Activated CD4-positive, alpha-beta T cell treated with anti-CD3 and anti-CD28 coated beads for 36 hours (primary cell): Measurements from ENCODE around the gene TBC1D22B. TPM values are rescaled to one million over a fixed set of nuclear protein-coding genes. Genes with fewer than 3 reads are reported as not detected.

Source experiments
- ATAC-seq: fragments of 200-7000 bp; cut with Tn5 transposase; one replicate; pipeline ENCODE4 v1.10.0; 2021; ENCODE audit warnings: mild to moderate bottlenecking, moderate library complexity
- CTCF ChIA-PET: fragments of 350-600 bp; sonication (Branson Sonifier 250); formaldehyde crosslinking; loops from one replicate; lab custom pipeline; 2021; ENCODE audit warnings: antibody characterized with exemption; lab: Charles Lee
- POLR2A ChIA-PET: fragments of 350-600 bp; sonication (Branson Sonifier 250); formaldehyde crosslinking; loops from one replicate; lab custom pipeline; 2021; ENCODE audit warnings: antibody characterized with exemption, inconsistent platforms; lab: Charles Lee
- DNase-seq: peaks from one replicate; pipeline ENCODE4 v3.0.0-alpha.2; 2020
- H3K27ac Mint-ChIP-seq: one replicate; pipeline ENCODE4 v1.8.0; 2021; ENCODE audit warnings: mixed read lengths
- H3K27me3 Mint-ChIP-seq: one replicate; pipeline ENCODE4 v1.8.0; 2021; ENCODE audit warnings: mixed read lengths
- H3K36me3 Mint-ChIP-seq: one replicate; pipeline ENCODE4 v1.8.0; 2021; ENCODE audit warnings: low read depth, mixed read lengths
- H3K4me1 Mint-ChIP-seq: one replicate; pipeline ENCODE4 v1.8.0; 2021; ENCODE audit warnings: mixed read lengths
- H3K4me3 Mint-ChIP-seq: one replicate; pipeline ENCODE4 v1.8.0; 2021; ENCODE audit warnings: mild to moderate bottlenecking, moderate library complexity, mixed read lengths
- H3K9me3 Mint-ChIP-seq: one replicate; pipeline ENCODE4 v1.8.0; 2021; ENCODE audit warnings: low read depth, mixed read lengths
- intact Hi-C, 2 experiments: fragments of 100-400 bp; cut with DNase I in 1 of 2; cut with micrococcal nuclease in 1 of 2; formaldehyde crosslinking; loops; one replicate each; pipeline versions ENCODE4 v1.14.2 to v1.15.1; 2022 to 2024; cut with DNase I, micrococcal nuclease
- total RNA-seq, 2 experiments: library from RNA; stranded (reverse); gene quantifications; one replicate each; pipeline ENCODE4 v1.2.3, GENCODE V29; 2021

The TBC1D22B gene
- 10 to 100 TPM; 14.9 to 17.0 TPM for total RNA-seq

- Mint-ChIP-seq H3K4me3 (peak within 1 kb of the TSS; percentile 74), H3K36me3 (peaks cover 10% of the 10 kb centered on the region), H3K9me3 (no peaks in the 10 kb centered on the region), H3K4me1 (peaks cover 45% of the 10 kb centered on the region), H3K27ac (peak within 1 kb of the TSS; percentile 94), H3K27me3 (no peaks in the 10 kb centered on the region)
- peak; percentile 99 for ATAC-seq
- ChIA-PET POLR2A (interaction anchor here (0.9 to 1.6 kb wide), 10 partner anchors 11 to 272 kb away, joined by 3 to 7 read pairs (median 4); partner anchors contain the start of gene MTCH1), CTCF (interaction anchor here (0.7 to 2.3 kb wide), 12 partner anchors 10 to 236 kb away, joined by 3 to 10 read pairs (median 4); no protein-coding TSS in a partner anchor)
- peak; percentile 98 for DNase-seq
- intact Hi-C loops = loop anchor here (1.0 to 5.0 kb wide), 7 partner anchors 18 to 561 kb away; partner anchors contain the start of genes CMTR1 (in 1 of the 2), MTCH1 (in 1 of the 2), PIM1 (in 1 of the 2) and ZFAND3 (in 1 of the 2)
Measured at GRCh38 chr6:37257634-37258404, at the start of gene TBC1D22B, which contains the start of gene TMEM217. Gene TBC1D22B, plus strand, starts transcription at chr6:37257772. Its CDS starts 146 bp downstream, at chr6:37257918. Gene TMEM217, minus strand, starts transcription at chr6:37258144. Its CDS starts 39,114 bp downstream, at chr6:37219030.

DNA sequence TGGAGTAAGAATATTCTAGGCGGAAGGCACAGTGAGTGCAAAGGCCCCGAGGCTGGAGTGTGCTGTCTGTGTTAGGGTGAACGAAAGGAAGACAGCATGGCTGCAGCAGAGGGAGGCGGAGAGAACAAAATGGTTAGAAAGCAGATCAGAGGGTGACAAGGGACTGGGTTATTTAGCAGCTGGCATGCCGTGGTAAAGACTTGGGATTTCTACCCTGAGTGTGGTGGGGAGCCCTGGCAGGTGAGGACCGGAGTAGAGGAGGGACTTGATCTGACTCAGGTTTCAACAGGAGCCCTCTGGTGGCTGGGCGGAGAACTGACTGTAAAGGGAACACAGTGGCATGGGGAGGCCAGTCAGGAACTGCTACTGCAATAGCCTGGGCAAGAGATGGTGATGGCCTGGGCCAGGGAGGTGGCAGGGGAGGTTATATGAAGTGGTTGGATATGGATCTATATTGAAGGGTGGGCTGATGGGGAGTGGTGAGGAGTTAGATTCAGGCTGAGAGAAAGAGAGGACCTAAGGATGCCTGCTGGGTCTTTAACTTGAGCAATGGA lies 49.6 kb upstream of the TBC1D22B start:
- peak overlapping the region; percentile 53 for H3K27ac Mint-ChIP-seq
- DNase-seq = peak; percentile 95
- intact Hi-C loops = loop anchor here (1.0 to 10.0 kb wide), 4 partner anchors 17 to 443 kb away; partner anchors contain the start of gene PPIL1 (in 1 of the 2)
- ChIA-PET CTCF (interaction anchor here (0.7 to 21.8 kb wide), 11 partner anchors 9 to 182 kb away, joined by 3 to 586 read pairs (median 13); partner anchors contain the start of gene PIM1), POLR2A (interaction anchor here (2.2 to 4.2 kb wide), 2 partner anchors 36 to 186 kb away, joined by 15 to 34 read pairs; no protein-coding TSS in a partner anchor)
- no peak overlapping the region for H3K4me3 Mint-ChIP-seq
- H3K36me3 Mint-ChIP-seq = no peaks in the 10 kb centered on the region
- no peaks in the 10 kb centered on the region for H3K27me3 Mint-ChIP-seq
- H3K4me1 Mint-ChIP-seq = peaks cover 67% of the 10 kb centered on the region
- H3K9me3 Mint-ChIP-seq = no peaks in the 10 kb centered on the region
- peak; percentile 73 for ATAC-seq

DNA sequence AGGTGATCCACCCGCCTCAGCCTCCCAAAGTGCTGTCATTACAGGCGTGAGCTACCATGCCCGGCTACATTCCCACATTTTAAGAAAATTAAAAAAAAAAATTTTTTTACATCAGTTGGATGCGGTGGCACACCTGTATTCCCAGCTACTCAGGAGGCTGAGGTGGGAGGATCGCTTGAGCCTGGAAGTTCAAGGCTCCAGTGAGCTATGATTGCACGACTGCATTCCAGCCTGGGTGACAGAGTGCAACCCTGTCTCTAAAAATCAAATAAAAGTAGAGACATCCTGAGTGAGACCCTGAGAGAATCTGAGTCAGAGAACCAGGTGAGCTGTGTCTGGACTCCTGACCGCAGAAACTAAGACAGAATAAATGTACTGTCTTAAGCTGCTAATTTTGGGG lies 48.8 kb upstream of the TBC1D22B start:
- Mint-ChIP-seq H3K4me1 (peaks cover 61% of the 10 kb centered on the region), H3K36me3 (no peaks in the 10 kb centered on the region), H3K27ac (no peak overlapping the region), H3K27me3 (no peaks in the 10 kb centered on the region), H3K9me3 (no peaks in the 10 kb centered on the region), H3K4me3 (no peak overlapping the region)
- ATAC-seq (no peak), DNase-seq (no peak)
- intact Hi-C loops = loop anchor here (1.0 to 10.0 kb wide), 4 partner anchors 36 to 444 kb away; partner anchors contain the start of gene PPIL1 (in 1 of the 2)
- ChIA-PET POLR2A (interaction anchor here (1.1 to 4.2 kb wide), 4 partner anchors 36 to 191 kb away, joined by 3 to 34 read pairs (median 10); no protein-coding TSS in a partner anchor), CTCF (interaction anchor here (0.6 to 21.8 kb wide), 28 partner anchors 11 to 1523 kb away, joined by 3 to 586 read pairs (median 6); partner anchors contain the start of genes C6orf89, PIM1 and PPIL1)

DNA sequence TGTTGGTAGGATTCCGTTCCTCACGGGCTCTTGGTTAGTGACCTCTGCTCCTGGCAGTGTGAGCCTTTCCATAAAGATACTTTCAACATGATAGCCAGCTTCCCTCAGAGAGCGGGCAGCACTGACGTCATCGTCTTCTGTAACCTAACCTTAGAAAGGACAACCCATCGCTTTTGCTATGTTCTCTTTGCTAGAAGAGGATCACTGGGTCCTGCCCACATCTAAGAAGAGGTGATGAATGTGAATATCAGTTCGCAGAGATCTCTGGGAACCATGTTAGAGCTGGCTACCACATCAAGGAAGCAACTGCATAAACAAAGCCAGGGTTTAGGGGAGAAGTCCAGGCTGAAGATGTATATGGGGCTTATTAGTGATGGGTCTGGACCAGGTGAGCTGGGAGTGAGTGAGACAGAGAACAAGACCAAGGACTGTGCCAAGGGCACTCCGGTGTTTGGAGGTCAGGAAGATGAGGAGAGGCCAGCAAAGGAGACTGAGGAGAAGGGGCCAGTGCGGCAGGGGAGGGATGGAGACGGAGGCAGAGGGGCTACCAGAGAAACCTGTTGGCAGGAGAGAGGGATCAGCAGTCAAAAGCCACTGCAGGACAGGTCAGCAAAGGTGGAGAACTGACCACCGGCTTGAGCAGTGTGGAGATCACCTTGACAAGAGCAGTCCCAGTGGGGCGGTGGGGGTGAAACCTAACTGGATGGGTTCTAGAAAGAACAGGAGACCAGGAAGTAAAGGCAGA lies 47.9 kb upstream of the TBC1D22B start:
- H3K4me1 Mint-ChIP-seq = peaks cover 54% of the 10 kb centered on the region
- no peaks in the 10 kb centered on the region for H3K9me3 Mint-ChIP-seq
- intact Hi-C loops = loop anchor here (1.0 to 10.0 kb wide), 8 partner anchors 37 to 445 kb away; partner anchors contain the start of genes C6orf89 (in 2 of the 2), MTCH1 (in 1 of the 2) and PPIL1 (in 1 of the 2)
- POLR2A ChIA-PET = interaction anchor here (1.0 to 4.2 kb wide), 6 partner anchors 15 to 192 kb away, joined by 3 to 34 read pairs (median 4); no protein-coding TSS in a partner anchor
- H3K36me3 Mint-ChIP-seq = no peaks in the 10 kb centered on the region
- H3K4me3 Mint-ChIP-seq = no peak overlapping the region
- CTCF ChIA-PET = interaction anchor here (0.6 to 21.8 kb wide), 43 partner anchors 8 to 1524 kb away, joined by 3 to 586 read pairs (median 4); partner anchors contain the start of genes C6orf89, PIM1 and PPIL1
- DNase-seq = peak; percentile 72
- H3K27ac Mint-ChIP-seq = peak overlapping the region; percentile 79
- peak; percentile 48 for ATAC-seq
- H3K27me3 Mint-ChIP-seq = no peaks in the 10 kb centered on the region

GRCh38 chr6:37210313-37210968 lies 47.1 kb upstream of the TBC1D22B start:
- peak; percentile 60 for ATAC-seq
- CTCF ChIA-PET = interaction anchor here (0.6 to 21.8 kb wide), 32 partner anchors 9 to 462 kb away, joined by 3 to 586 read pairs (median 4); partner anchors contain the start of genes C6orf89, PIM1 and PPIL1
- peak overlapping the region; percentile 79 for H3K27ac Mint-ChIP-seq
- no peaks in the 10 kb centered on the region for H3K36me3 Mint-ChIP-seq
- no peaks in the 10 kb centered on the region for H3K27me3 Mint-ChIP-seq
- intact Hi-C loops = loop anchor here (1.0 kb wide), 5 partner anchors 38 to 325 kb away; partner anchors contain the start of genes C6orf89 (in 2 of the 2) and MTCH1 (in 1 of the 2)
- POLR2A ChIA-PET = interaction anchor here (1.0 to 4.2 kb wide), 3 partner anchors 15 to 160 kb away, joined by 3 to 34 read pairs (median 3); no protein-coding TSS in a partner anchor
- no peaks in the 10 kb centered on the region for H3K9me3 Mint-ChIP-seq
- peak; percentile 82 for DNase-seq
- peaks cover 48% of the 10 kb centered on the region for H3K4me1 Mint-ChIP-seq
- no peak overlapping the region for H3K4me3 Mint-ChIP-seq

- Mint-ChIP-seq H3K9me3 (no peaks in the 10 kb centered on the region), H3K4me1 (peaks cover 31% of the 10 kb centered on the region), H3K4me3 (no peak overlapping the region), H3K27me3 (no peaks in the 10 kb centered on the region), H3K27ac (no peak overlapping the region), H3K36me3 (no peaks in the 10 kb centered on the region)
- ATAC-seq (no peak), DNase-seq (no peak)
- ChIA-PET CTCF (interaction anchor here (0.7 to 21.8 kb wide), 5 partner anchors 9 to 187 kb away, joined by 4 to 586 read pairs (median 5); partner anchors contain the start of gene PIM1), POLR2A (no interaction called here)
- intact Hi-C loops = no loop called here
Measured at GRCh38 chr6:37212268-37212667, 45.3 kb upstream of the TBC1D22B start.

GRCh38 chr6:37218061-37218460 lies 39.5 kb upstream of the TBC1D22B start:
- H3K27ac Mint-ChIP-seq = no peak overlapping the region

DNA sequence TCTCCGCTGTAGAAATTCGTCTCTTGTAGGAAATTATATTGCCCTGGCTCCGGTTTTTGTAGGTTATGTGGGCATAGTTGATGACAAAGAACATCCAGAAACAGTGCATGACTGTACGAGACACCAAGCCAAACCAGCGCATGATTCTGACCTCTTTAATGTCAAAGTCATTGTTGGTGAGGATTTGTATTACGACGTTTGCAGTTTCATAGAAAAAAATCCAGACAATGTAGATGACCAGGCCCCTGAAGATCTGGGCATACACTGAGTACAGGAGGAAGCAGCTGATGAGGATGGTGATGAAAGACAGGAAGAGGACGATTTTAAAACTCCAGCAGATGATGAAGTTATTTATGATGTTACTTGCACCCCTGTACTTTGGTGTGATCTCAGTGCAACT lies 39.1 kb upstream of the TBC1D22B start:
- ChIA-PET POLR2A (no interaction called here), CTCF (no interaction called here)
- H3K4me3 Mint-ChIP-seq = no peak overlapping the region
- peaks cover 15% of the 10 kb centered on the region for H3K4me1 Mint-ChIP-seq
- H3K9me3 Mint-ChIP-seq = no peaks in the 10 kb centered on the region
- no peaks in the 10 kb centered on the region for H3K36me3 Mint-ChIP-seq
- DNase-seq (no peak), ATAC-seq (no peak)
- no peaks in the 10 kb centered on the region for H3K27me3 Mint-ChIP-seq
- no peak overlapping the region for H3K27ac Mint-ChIP-seq
- intact Hi-C loops = no loop called here

More at GRCh38 chr6:37218061-37218460, 39.5 kb upstream of the TBC1D22B start:
- intact Hi-C loops = no loop called here
- ChIA-PET POLR2A (no interaction called here), CTCF (interaction anchor here (21.8 kb wide), 1 partner anchor 193 kb away, joined by 586 read pairs; no protein-coding TSS in a partner anchor)
- H3K4me3 Mint-ChIP-seq = no peak overlapping the region
- no peaks in the 10 kb centered on the region for H3K36me3 Mint-ChIP-seq
- DNase-seq (no peak), ATAC-seq (no peak)
- no peaks in the 10 kb centered on the region for H3K27me3 Mint-ChIP-seq
- H3K9me3 Mint-ChIP-seq = no peaks in the 10 kb centered on the region
- peaks cover 15% of the 10 kb centered on the region for H3K4me1 Mint-ChIP-seq

DNA sequence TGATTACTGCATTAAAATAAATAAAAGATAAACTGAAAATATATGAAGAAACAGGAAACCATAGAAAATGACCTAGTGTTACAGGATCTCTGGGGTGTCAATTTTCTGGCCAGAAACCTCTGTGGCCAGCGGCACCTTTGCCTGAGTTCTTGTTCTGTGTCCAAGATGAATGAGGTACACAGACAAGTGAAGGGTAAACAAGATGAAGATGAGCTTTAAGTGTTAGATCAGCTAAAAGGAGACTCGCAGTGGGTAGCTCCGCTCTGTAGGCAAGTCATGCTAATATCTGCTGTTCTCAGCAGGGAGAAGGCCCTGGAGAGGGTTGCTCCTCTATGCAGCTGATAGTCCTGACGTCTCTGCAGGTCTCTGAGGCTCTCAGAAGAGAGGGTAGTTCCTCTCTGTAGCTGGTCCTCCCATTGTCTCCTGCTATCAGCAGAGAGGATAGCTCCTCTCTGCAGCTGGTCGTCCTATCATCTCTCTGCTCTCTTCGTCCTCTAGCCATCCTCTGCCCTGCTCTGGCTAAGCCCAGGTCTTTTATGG lies 35.9 kb upstream of the TBC1D22B start:
- intact Hi-C loops = loop anchor here (1.0 to 5.0 kb wide), 3 partner anchors 19 to 36 kb away; partner anchors contain the start of genes TBC1D22B (in 2 of the 2) and TMEM217 (in 1 of the 2)
- no peaks in the 10 kb centered on the region for H3K36me3 Mint-ChIP-seq
- H3K9me3 Mint-ChIP-seq = no peaks in the 10 kb centered on the region
- peaks cover 15% of the 10 kb centered on the region for H3K4me1 Mint-ChIP-seq
- H3K27ac Mint-ChIP-seq = peak overlapping the region; percentile 58
- ChIA-PET POLR2A (interaction anchor here (0.6 kb wide), 1 partner anchor 40 kb away, joined by 12 read pairs; no protein-coding TSS in a partner anchor), CTCF (interaction anchor here (0.5 to 2.2 kb wide), 6 partner anchors 9 to 204 kb away, joined by 3 to 10 read pairs (median 4); no protein-coding TSS in a partner anchor)
- peak overlapping the region; percentile 67 for H3K4me3 Mint-ChIP-seq
- ATAC-seq (no peak), DNase-seq (no peak)
- no peaks in the 10 kb centered on the region for H3K27me3 Mint-ChIP-seq
